ENCODE results near the gene SLC4A2. TPM values are rescaled to one million over a fixed set of nuclear protein-coding genes. Genes with fewer than 3 reads are reported as not detected.

SLC4A2 gene
- total RNA-seq, 1 donor, result 61.5 TPM

GRCh38 chr7:151086802-151087244, 27.4 kb downstream of the SLC4A2 start:
- peak overlapping the region; percentile 79 for H3K27ac ChIP-seq (ENCODE audit: low read depth, low read length)
- peaks cover 42% of the 10 kb centered on the region for H3K4me1 ChIP-seq (ENCODE audit: insufficient read depth, low read length)

GRCh38 chr7:151087245-151088018, 28.0 kb downstream of the SLC4A2 start:
- peaks cover 36% of the 10 kb centered on the region for H3K4me1 ChIP-seq (ENCODE audit: insufficient read depth, low read length)

More at GRCh38 chr7:151086802-151087244, 27.4 kb downstream of the SLC4A2 start:
- peak overlapping the region; percentile 91 for H3K4me3 ChIP-seq (ENCODE audit: insufficient read depth, low read length)
- peaks cover 2% of the 10 kb centered on the region for H3K36me3 ChIP-seq (ENCODE audit: insufficient read depth, low read length)
- H4K20me1 ChIP-seq (ENCODE audit: insufficient read depth, low read length), result peaks cover 29% of the 10 kb centered on the region
- no peak for TF ChIP-seq CTCF (IDR thresholded peaks at IDR 0.05; ENCODE audit: extremely low read depth, low read depth, low read length)
- H3K4me2 ChIP-seq (ENCODE audit: insufficient read depth, low read length), result peak overlapping the region; percentile 79
- peaks cover 62% of the 10 kb centered on the region for H3K79me2 ChIP-seq (ENCODE audit: insufficient read depth, low read length)
- DNase-seq (ENCODE audit: insufficient read length, low spot score, missing footprints), result peak; percentile 94
- peak overlapping the region; percentile 62 for H2AFZ ChIP-seq (ENCODE audit: low read length)
- H3K9me3 ChIP-seq (ENCODE audit: low read depth, low read length), result no peaks in the 10 kb centered on the region
- no peaks in the 10 kb centered on the region for H3K27me3 ChIP-seq (ENCODE audit: insufficient read depth, low read length)

GRCh38 chr7:151088019-151088855, 28.8 kb downstream of the SLC4A2 start:
- peak overlapping the region; percentile 78 for H2AFZ ChIP-seq (ENCODE audit: low read length)
- H4K20me1 ChIP-seq (ENCODE audit: insufficient read depth, low read length), result peaks cover 43% of the 10 kb centered on the region

More at GRCh38 chr7:151087245-151088018, 28.0 kb downstream of the SLC4A2 start:
- TF ChIP-seq CTCF (IDR thresholded peaks at IDR 0.05; ENCODE audit: extremely low read depth, low read depth, low read length), result no peak
- H3K36me3 ChIP-seq (ENCODE audit: insufficient read depth, low read length), result peaks cover 5% of the 10 kb centered on the region
- H3K27ac ChIP-seq (ENCODE audit: low read depth, low read length), result peak overlapping the region; percentile 79
- peak overlapping the region; percentile 62 for H2AFZ ChIP-seq (ENCODE audit: low read length)
- peaks cover 35% of the 10 kb centered on the region for H4K20me1 ChIP-seq (ENCODE audit: insufficient read depth, low read length)
- peak overlapping the region; percentile 91 for H3K4me3 ChIP-seq (ENCODE audit: insufficient read depth, low read length)
- peak overlapping the region; percentile 79 for H3K4me2 ChIP-seq (ENCODE audit: insufficient read depth, low read length)
- H3K9me3 ChIP-seq (ENCODE audit: low read depth, low read length), result no peaks in the 10 kb centered on the region
- H3K27me3 ChIP-seq (ENCODE audit: insufficient read depth, low read length), result no peaks in the 10 kb centered on the region
- DNase-seq (ENCODE audit: insufficient read length, low spot score, missing footprints), result peak; percentile 97
- peaks cover 62% of the 10 kb centered on the region for H3K79me2 ChIP-seq (ENCODE audit: insufficient read depth, low read length)

More at GRCh38 chr7:151088019-151088855, 28.8 kb downstream of the SLC4A2 start:
- no peaks in the 10 kb centered on the region for H3K27me3 ChIP-seq (ENCODE audit: insufficient read depth, low read length)
- H3K4me1 ChIP-seq (ENCODE audit: insufficient read depth, low read length), result peaks cover 33% of the 10 kb centered on the region
- peaks cover 63% of the 10 kb centered on the region for H3K79me2 ChIP-seq (ENCODE audit: insufficient read depth, low read length)
- H3K4me3 ChIP-seq (ENCODE audit: insufficient read depth, low read length), result peak overlapping the region; percentile 91
- TF ChIP-seq CTCF (IDR thresholded peaks at IDR 0.05; ENCODE audit: extremely low read depth, low read depth, low read length), result no peak
- peak; percentile 89 for DNase-seq (ENCODE audit: insufficient read length, low spot score, missing footprints)
- peaks cover 5% of the 10 kb centered on the region for H3K36me3 ChIP-seq (ENCODE audit: insufficient read depth, low read length)
- H3K9me3 ChIP-seq (ENCODE audit: low read depth, low read length), result no peaks in the 10 kb centered on the region
- peak overlapping the region; percentile 79 for H3K4me2 ChIP-seq (ENCODE audit: insufficient read depth, low read length)
- H3K27ac ChIP-seq (ENCODE audit: low read depth, low read length), result peak overlapping the region; percentile 79

Data from osteoblast (primary cell).